ENCODE results near the gene SMCHD1.

- TF ChIP-seq CTCF (IDR thresholded peaks at IDR 0.05) (no peak), POLR2A (IDR thresholded peaks at IDR 0.05) (no peak)
Measured at GRCh38 chr18:2794159-2794558, 138.6 kb downstream of the SMCHD1 start.

Measured in prostate gland (tissue), 2 donors.